Ureter (tissue), 1 donor: Measurements from ENCODE around the gene TMCO6. TPM values are rescaled to one million over a fixed set of nuclear protein-coding genes. Genes with fewer than 3 reads are reported as not detected.
"Not testable (repeated sequence)": the region's sequence is repeated elsewhere in the genome, so short reads cannot be mapped to it uniquely, and the experiment has no call there.

Source experiments
- DNase-seq: peaks from one replicate; pipeline ENCODE4 v3.0.0-alpha.2; 2020; ENCODE audit warnings: low spot score
- total RNA-seq: library from RNA; stranded (reverse); gene quantifications from one replicate; pipeline ENCODE4 v1.2.4, GENCODE V29; 2023
- donor health status: DM: yes; HTN: yes; CAD: no.

TMCO6 gene
- total RNA-seq: 24.1 TPM

DNA sequence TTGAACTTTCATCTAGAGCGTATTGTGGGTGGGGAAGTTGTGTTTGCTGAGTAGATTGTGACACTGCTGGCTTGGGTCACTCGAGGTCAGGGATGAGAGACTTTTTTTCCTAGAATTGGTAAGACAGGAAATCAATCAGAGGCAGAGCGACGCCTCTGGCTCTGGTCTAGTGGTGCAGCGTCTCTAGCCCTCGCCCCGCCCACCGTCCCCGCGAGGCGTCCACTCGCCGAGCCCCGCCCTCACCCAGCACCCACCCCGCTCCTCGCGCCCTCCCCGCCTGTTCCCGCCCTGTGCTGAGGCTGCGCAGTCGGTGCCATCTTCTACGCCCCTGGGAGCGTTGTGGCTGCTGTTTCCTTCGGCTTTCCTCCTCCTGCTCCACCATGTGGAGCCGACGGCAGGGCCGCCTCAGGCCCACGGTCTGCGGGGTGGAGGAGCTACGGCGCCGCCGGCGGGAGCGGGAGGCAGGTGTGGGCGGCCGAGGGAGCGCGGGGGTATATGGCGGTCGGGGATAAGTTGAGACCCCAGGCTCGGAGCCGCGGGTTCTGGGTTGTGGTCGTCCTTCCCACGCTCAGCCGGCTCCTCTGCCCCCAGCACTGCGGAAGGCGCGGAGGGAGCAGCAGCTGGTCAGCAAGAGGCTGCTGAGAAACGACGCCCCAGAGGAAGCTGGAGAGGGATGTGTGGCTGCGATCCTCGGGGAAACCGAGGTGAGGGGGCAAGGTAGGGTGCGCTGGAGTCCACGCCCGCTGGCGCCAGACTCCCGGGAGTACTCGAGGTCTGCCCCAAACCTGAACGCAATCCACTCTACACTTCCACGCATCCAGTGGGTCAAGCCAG is at the start of gene TMCO6:
Gene TMCO6, plus strand, starts transcription at position 304 of the 834 bp plus-strand sequence. Its CDS starts 77 bp downstream, at position 381.
- DNase-seq: peak; percentile 98

GRCh38 chr5:140590861-140591260 is 48.4 kb upstream of the TMCO6 start:
- DNase-seq: no peak

DNA sequence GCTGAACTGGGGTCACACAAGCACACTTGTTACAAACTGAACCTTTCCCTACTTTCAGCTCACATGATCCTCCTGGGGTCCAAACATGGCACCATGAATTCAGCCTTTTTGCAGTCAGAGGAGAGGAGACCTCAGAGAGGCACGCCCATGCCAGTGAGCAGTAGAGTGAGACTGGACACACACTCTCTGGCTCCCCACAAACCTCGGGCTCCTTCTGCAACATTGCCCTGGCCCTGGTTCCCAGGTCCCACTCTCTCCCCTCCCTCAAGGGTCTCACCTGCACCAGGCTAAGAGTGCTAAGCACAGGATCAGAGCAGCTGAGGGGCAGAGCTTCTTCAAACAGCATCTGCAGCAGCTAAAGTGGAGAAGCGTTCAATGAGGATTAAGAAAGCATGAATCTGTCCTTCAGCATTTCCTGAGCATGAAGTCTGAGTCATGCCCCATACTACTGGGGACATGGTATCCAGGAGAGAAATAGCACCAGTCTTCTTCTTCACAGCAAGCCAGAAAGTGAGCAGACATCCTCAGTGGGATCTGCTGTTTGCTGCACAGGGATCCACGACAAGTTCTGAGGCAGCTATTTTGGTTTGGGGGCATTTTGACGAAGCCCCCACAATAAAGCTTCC is 47.4 kb upstream of the TMCO6 start:
- no peak for DNase-seq

DNA sequence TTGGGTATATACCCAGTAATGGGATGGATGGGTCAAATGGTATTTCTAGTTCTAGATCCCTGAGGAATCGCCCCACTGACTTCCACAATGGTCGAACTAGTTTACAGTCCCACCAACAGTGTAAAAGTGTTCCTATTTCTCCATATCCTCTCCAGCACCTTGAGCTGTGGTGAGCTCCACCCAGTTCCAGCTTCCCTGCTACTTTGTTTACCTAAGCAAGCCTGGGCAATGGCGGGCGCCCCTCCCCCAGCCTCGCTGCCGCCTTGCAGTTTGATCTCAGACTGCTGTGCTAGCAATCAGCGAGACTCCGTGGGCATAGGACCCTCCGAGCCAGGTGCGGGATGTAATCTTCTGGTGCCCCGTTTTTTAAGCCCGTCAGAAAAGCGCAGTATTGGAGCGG is 46.2 kb upstream of the TMCO6 start:
- not testable (repeated sequence) for DNase-seq

GRCh38 chr5:140594169-140594568 is 45.1 kb upstream of the TMCO6 start:
- DNase-seq: no peak

GRCh38 chr5:140595538-140596300 is 43.5 kb upstream of the TMCO6 start:
- no peak for DNase-seq

GRCh38 chr5:140596321-140596741 is 42.9 kb upstream of the TMCO6 start:
- DNase-seq: no peak

GRCh38 chr5:140598836-140599235 is 40.4 kb upstream of the TMCO6 start:
- no peak for DNase-seq

GRCh38 chr5:140600096-140600495 is 39.2 kb upstream of the TMCO6 start:
- DNase-seq: no peak

- no peak for DNase-seq
These were observed 37.1 kb upstream of the TMCO6 start for GRCh38 chr5:140602147-140602546.

GRCh38 chr5:140603446-140603698 is 35.9 kb upstream of the TMCO6 start:
- DNase-seq: not testable (repeated sequence)

DNA sequence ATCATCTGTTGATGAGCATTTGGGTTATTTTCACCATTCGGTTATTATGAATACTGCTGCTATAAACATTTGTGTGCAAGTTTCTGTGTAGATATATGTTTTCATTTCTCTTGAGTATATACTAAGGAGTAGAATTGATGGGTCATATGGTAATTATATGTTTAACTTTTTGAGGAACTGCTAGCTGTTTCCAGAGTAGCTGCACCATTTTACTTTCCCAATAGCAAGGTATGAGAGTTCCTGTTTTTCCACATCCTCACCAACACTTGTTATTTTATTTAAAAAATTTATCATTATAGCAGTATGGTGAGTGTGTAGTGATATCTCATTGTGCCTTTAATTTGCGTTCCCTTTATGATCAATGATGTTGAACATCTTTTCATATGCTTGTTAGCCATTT is 35.5 kb upstream of the TMCO6 start:
- DNase-seq: no peak

DNA sequence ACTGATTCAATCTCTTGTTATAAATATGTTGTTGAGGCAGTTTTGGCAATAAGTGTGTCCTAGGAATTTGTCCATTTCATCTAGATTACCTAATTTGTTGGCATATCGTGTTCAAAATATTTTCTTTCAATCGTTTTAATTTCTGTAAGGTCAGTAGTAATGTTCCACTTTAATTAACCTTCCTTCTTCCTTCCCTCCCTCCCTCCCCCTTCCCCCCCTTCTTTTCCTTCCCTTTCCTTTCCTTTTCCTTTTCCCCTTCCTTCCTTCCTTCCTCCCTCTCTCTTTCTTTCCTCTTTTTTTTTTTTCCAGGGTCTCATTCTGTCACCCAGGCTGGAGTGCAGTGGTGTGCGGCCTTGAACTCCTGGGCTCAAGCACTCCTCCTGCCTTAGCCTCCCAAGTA is 33.4 kb upstream of the TMCO6 start:
- no peak for DNase-seq

- DNase-seq: no peak
These were observed 32.2 kb upstream of the TMCO6 start for GRCh38 chr5:140607031-140607430.

GRCh38 chr5:140608722-140609121 is 30.5 kb upstream of the TMCO6 start:
- no peak for DNase-seq

DNA sequence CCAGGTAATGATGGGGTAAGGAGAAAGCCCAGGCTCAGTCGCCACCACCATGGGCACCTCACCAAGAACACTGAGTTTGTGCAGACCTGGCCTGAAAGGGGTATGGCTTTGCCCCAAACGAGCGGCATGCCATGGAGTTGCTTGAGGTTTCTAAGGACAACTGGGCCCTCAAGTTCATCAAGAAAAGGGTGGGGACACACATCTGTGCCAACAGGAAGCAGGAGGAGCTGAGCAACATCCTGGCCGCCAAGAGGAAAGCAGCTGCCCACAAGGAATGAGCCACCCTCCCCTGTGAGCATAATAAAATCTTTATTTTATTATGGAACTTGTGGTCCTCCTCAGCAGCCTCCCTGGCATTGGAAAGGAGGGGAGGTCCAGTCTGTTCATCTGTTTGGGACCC is 30.1 kb upstream of the TMCO6 start:
- DNase-seq: no peak

DNA sequence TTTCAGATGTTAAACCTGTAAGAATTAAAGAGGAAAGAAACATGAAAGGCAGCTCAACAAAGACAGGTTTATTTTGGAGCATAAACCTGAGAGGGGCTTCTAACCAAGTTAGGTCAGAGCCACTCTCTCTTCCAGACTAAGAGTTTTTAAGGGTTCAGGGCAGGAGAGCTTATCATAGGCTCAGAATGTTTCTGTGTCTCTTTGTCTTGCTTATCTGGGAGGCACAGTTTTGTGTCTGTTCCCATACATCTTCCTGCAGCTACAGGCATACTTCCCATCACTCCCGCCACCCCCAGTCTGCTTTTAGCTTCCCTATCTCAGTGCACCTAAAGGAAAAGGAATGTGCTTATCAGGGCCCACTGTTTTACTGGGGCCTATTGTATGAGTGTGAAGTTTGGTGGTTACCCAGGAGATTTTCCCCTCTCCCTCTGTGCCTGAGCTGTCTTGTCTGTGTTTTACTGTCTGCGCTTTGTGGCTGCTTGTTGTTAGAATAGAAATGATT is 28.2 kb upstream of the TMCO6 start:
- no peak for DNase-seq

GRCh38 chr5:140622301-140622700 is 16.9 kb upstream of the TMCO6 start:
- no peak for DNase-seq

DNA sequence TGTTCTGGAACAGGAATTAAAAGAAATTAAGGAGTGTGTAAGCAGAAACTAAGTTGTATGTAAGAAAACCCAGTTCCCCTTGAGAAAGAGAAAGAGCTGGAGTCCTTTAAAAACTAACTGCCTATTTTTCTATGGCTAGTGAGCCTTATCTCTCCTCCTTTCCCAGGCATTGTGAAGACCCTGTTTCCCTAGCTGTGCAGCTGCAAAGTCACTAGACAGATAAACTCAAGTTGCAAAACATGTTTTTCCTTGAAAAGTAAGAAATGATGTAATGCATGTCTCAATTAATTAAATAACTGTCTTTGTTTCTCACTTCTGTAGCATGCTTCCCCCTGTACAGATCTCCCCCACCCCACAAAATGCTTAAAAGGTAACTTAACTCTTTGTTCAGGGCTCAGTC is 16.2 kb upstream of the TMCO6 start:
- DNase-seq: not testable (repeated sequence)

DNA sequence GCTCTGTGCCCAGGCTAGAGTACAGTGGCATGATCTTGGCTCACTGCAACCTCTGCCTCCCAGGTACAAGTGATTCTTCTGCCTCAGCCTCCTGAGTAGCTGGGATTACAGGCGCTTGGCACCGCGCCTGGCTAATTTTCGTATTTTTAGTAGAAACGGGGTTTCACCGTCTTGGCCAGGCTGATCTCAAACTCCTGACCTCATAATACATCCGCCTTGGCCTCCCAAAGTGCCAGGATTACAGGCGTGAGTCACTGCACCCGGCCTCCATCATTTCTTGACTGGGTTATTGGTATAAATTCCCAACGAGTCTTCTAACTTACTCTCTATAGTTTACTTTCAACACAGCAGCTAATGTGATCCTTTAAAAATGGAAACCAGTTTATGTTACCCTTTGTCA is 14.4 kb upstream of the TMCO6 start:
- not testable (repeated sequence) for DNase-seq

- no peak for DNase-seq
These were observed 11.3 kb upstream of the TMCO6 start for GRCh38 chr5:140627972-140628371.

DNA sequence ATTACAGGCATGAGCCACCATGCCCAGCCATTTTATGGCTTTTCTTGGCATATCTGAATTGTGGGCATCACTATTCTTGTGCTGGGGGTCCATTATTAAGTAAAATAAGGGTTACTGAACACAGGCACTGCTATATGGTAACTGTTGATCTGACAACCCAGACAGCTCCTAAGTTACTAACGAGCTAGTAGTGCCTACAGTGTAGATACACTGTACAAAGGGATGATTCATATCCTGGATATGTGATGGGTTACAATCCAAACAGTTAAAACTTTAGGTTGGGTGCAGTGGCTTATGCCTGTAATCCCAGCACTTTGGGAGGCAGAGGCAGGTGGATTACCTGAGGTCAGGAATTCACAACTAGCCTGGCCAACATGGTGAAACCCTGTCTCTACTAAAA is 10.5 kb upstream of the TMCO6 start:
- peak; percentile 5 for DNase-seq
